Tibial nerve (tissue), 3 donors: ENCODE data around the gene TMA7.

Source experiments
- POLR2A ChIP-seq, 2 donors: fragments of 450-650 bp; IDR thresholded peaks; one replicate each; pipeline ENCODE4 v1.6.1; 2017; ENCODE audit warnings: antibody characterized with exemption in 2 of 2, mild to moderate bottlenecking in 2 of 2, moderate library complexity in 2 of 2
- TF ChIP-seq, protein P1 (sequence below), 5 experiments: fragments of 200-600 bp in 3 of 5; fragments of 450-650 bp in 2 of 5; sonication (generic) in 3 of 5; IDR thresholded peaks; one replicate each; pipeline ENCODE4 v1.5.1; 2016 to 2019; ENCODE audit warnings: antibody characterized with exemption in 5 of 5, mild to moderate bottlenecking in 3 of 5, moderate library complexity in 2 of 5

DNA sequence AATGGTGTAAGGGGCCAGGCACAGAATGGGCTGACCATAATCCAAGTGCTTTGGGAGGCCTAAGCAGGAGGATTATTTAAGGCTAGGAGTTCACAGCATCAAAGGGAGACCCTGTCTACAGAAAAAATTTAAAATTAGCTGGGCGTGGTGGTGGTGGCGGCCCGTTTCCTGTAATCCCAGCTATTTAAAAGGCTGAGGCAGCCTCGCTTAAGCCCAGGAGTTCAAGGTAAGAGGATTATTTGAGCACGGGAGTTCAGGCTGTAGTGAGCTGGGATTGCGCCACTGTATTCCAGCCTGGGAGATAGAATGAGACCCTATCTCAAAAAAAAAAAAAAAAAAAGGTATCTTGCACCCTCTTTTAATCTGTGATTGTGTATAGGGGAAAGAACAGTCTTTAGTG, 1.9 kb downstream of the TMA7 start:
- TF ChIP-seq POLR2A (IDR thresholded peaks at IDR 0.05): no peak
- TF ChIP-seq, protein P1, sequence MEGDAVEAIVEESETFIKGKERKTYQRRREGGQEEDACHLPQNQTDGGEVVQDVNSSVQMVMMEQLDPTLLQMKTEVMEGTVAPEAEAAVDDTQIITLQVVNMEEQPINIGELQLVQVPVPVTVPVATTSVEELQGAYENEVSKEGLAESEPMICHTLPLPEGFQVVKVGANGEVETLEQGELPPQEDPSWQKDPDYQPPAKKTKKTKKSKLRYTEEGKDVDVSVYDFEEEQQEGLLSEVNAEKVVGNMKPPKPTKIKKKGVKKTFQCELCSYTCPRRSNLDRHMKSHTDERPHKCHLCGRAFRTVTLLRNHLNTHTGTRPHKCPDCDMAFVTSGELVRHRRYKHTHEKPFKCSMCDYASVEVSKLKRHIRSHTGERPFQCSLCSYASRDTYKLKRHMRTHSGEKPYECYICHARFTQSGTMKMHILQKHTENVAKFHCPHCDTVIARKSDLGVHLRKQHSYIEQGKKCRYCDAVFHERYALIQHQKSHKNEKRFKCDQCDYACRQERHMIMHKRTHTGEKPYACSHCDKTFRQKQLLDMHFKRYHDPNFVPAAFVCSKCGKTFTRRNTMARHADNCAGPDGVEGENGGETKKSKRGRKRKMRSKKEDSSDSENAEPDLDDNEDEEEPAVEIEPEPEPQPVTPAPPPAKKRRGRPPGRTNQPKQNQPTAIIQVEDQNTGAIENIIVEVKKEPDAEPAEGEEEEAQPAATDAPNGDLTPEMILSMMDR (IDR thresholded peaks at IDR 0.05): no peak
